ENCODE results near the gene AGBL1. TPM values are rescaled to one million over a fixed set of nuclear protein-coding genes. Genes with fewer than 3 reads are reported as not detected.

Gene AGBL1
- total RNA-seq, 1 donor from 2014 or later, result 0.76 TPM

DNA sequence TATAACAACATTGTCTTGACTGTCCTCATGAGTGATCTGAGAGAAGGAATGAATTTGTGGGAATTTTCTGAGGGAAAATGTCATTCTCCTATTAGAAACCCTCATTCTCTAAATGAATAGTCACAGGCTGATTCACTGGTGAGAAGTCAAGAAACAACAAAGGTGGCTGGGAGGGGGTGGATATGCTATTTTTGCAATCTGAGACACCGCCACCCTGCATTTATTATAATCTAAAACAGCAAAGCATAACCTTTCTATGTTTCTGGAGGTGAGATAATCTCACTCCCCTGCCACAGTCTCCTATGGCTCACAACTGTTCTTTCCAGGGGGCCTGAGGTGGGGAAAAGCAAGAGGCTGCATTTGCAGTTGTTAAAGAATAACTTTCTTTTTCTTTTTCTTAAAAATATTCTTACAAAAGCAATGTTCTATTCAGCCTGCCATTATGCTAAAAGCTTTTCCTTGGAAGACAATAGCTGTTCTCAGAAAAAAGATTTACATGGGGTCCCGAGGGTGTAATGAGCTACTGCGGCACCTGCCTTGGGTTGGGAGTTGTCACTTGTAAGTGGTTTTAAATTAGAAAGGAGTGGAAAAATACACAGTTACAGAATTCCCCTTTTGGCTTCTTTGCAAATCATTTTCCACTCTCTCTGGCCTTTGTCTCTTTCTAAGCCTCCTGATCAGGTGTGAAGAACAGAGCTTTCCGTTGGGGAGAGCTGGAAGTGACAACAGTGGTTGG is 220.9 kb downstream of the AGBL1 start:
- H3K9me3 Mint-ChIP-seq (ENCODE audit: unreplicated experiment), result no peaks in the 10 kb centered on the region
- no peak for DNase-seq
- TF ChIP-seq, protein P1, sequence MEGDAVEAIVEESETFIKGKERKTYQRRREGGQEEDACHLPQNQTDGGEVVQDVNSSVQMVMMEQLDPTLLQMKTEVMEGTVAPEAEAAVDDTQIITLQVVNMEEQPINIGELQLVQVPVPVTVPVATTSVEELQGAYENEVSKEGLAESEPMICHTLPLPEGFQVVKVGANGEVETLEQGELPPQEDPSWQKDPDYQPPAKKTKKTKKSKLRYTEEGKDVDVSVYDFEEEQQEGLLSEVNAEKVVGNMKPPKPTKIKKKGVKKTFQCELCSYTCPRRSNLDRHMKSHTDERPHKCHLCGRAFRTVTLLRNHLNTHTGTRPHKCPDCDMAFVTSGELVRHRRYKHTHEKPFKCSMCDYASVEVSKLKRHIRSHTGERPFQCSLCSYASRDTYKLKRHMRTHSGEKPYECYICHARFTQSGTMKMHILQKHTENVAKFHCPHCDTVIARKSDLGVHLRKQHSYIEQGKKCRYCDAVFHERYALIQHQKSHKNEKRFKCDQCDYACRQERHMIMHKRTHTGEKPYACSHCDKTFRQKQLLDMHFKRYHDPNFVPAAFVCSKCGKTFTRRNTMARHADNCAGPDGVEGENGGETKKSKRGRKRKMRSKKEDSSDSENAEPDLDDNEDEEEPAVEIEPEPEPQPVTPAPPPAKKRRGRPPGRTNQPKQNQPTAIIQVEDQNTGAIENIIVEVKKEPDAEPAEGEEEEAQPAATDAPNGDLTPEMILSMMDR (IDR thresholded peaks at IDR 0.05; ENCODE audit: partially characterized antibody, unreplicated experiment), result no peak
- no peaks in the 10 kb centered on the region for H3K36me3 Mint-ChIP-seq (ENCODE audit: unreplicated experiment)
- no peak overlapping the region for H3K4me3 Mint-ChIP-seq (ENCODE audit: unreplicated experiment)
- H3K27me3 Mint-ChIP-seq (ENCODE audit: unreplicated experiment), result no peaks in the 10 kb centered on the region
- peaks cover 10% of the 10 kb centered on the region for H3K4me1 Mint-ChIP-seq (ENCODE audit: low read depth, unreplicated experiment)
- H3K27ac Mint-ChIP-seq (ENCODE audit: unreplicated experiment), result no peak overlapping the region

DNA sequence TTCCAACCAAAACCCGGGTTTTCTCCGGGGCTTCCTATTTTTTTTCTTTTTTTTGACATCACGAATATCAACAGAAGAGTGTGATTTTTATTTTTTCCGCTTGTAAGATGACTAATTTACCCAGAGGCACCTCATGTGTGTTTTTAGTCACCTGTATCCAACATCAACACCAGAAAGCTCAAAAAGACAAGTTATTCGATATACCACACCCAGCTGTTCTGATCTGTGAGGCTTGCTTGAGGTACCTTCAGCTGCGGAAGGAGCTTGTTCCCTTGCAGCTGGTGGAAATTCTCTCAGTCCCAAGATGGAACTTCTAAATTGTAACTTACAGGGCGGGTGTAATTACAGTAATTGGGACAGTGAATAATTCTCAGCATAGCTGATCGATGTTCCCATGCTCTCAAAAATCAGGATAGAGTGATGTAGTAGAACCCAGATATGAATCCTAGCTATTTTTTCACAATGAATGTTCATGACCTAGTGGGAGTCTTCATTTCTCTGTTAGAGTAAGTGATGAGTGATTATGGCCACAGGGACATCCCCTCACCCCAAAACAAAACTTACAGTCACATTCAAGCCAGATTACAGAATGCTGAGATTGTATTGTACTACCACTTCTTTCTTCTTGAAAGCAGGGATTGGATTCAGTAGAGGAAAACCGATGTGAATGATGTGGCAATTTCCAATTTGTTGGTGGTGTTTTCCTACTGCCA is 232.1 kb downstream of the AGBL1 start:
- TF ChIP-seq, protein P1 (IDR thresholded peaks at IDR 0.05; ENCODE audit: partially characterized antibody, unreplicated experiment), result no peak
- Mint-ChIP-seq H3K27me3 (ENCODE audit: unreplicated experiment) (no peaks in the 10 kb centered on the region), H3K27ac (ENCODE audit: unreplicated experiment) (no peak overlapping the region), H3K4me3 (ENCODE audit: unreplicated experiment) (no peak overlapping the region), H3K36me3 (ENCODE audit: unreplicated experiment) (no peaks in the 10 kb centered on the region), H3K9me3 (ENCODE audit: unreplicated experiment) (no peaks in the 10 kb centered on the region), H3K4me1 (ENCODE audit: low read depth, unreplicated experiment) (peaks cover 6% of the 10 kb centered on the region)
- DNase-seq, result no peak

DNA sequence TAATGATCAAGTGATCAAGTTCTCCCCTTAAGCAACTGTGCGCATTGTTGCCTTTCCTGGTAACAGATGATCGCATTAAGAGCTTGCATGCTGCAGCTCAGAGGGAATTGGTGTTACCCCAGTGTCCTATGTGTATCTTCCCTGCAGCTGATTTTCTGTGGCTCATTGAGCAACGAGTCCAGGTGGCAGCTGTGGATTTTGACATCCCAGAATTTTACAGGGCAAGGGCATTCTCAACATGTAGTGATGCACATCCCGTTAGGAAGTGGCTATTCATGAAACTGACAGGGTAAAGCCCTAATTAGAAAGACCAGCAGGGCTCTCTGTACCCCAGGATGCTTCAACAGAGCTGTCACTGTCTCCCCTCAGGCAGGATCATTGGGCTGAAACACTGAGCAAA is 232.8 kb downstream of the AGBL1 start:
- no peaks in the 10 kb centered on the region for H3K27me3 Mint-ChIP-seq (ENCODE audit: unreplicated experiment)
- peaks cover 13% of the 10 kb centered on the region for H3K4me1 Mint-ChIP-seq (ENCODE audit: low read depth, unreplicated experiment)
- DNase-seq, result no peak
- TF ChIP-seq, protein P1 (IDR thresholded peaks at IDR 0.05; ENCODE audit: partially characterized antibody, unreplicated experiment), result no peak
- no peak overlapping the region for H3K27ac Mint-ChIP-seq (ENCODE audit: unreplicated experiment)
- H3K9me3 Mint-ChIP-seq (ENCODE audit: unreplicated experiment), result no peaks in the 10 kb centered on the region
- no peaks in the 10 kb centered on the region for H3K36me3 Mint-ChIP-seq (ENCODE audit: unreplicated experiment)
- no peak overlapping the region for H3K4me3 Mint-ChIP-seq (ENCODE audit: unreplicated experiment)

DNA sequence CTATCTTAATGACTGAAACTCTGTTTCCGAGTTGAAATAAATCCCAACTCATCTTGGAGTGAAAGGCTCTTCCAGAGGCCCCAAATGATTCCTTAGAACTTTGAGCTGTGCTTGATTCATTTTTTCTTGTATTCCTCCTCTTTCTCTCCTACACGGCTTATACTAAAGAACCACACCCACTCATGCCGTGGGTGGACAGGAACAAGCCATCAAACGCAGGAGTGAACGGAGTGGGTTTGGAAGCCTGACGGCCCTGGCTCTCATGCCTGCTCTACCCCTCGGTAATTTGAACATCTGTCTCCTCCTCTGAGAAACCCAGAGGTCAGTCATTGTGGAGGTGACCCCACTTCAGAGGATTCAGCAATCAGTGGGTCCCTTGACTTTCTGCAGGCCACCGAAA is 236.5 kb downstream of the AGBL1 start:
- Mint-ChIP-seq H3K4me1 (ENCODE audit: low read depth, unreplicated experiment) (peaks cover 13% of the 10 kb centered on the region), H3K4me3 (ENCODE audit: unreplicated experiment) (no peak overlapping the region), H3K27me3 (ENCODE audit: unreplicated experiment) (no peaks in the 10 kb centered on the region), H3K36me3 (ENCODE audit: unreplicated experiment) (no peaks in the 10 kb centered on the region), H3K27ac (ENCODE audit: unreplicated experiment) (no peak overlapping the region), H3K9me3 (ENCODE audit: unreplicated experiment) (peaks cover 2% of the 10 kb centered on the region)
- TF ChIP-seq, protein P1 (IDR thresholded peaks at IDR 0.05; ENCODE audit: partially characterized antibody, unreplicated experiment), result no peak
- DNase-seq, result no peak
